Effector memory CD4-positive, alpha-beta T cell (primary cell): ENCODE measurements around the gene FANCC.
"Not testable (repeated sequence)": the region's sequence is repeated elsewhere in the genome, so short reads cannot be mapped to it uniquely, and the experiment has no call there.

Experiments
- DNase-seq, 3 donors: peaks; one replicate each; pipeline ENCODE4 v3.0.0-alpha.2; 2020
- H3K27ac ChIP-seq: 2 replicates; pipeline ENCODE4 v1.7.0; 2013; ENCODE audit warnings: mild to moderate bottlenecking, low read length, moderate library complexity; ENCODE audit not compliant: insufficient read depth, poor library complexity, severe bottlenecking
- H3K27me3 ChIP-seq: replicated peaks from 2 replicates; pipeline ENCODE4 v1.7.0; 2013; ENCODE audit warnings: mild to moderate bottlenecking, low read length; ENCODE audit not compliant: insufficient read depth, control insufficient read depth, poor library complexity, severe bottlenecking
- H3K36me3 ChIP-seq: 2 replicates; pipeline ENCODE4 v1.7.0; 2013; ENCODE audit warnings: mild to moderate bottlenecking, low read length, moderate library complexity; ENCODE audit not compliant: control insufficient read depth, insufficient read depth
- H3K4me1 ChIP-seq: 2 replicates; pipeline ENCODE4 v1.7.0; 2013; ENCODE audit warnings: low read length, mild to moderate bottlenecking; ENCODE audit not compliant: control insufficient read depth, insufficient read depth, poor library complexity, severe bottlenecking
- H3K4me3 ChIP-seq: 2 replicates; pipeline ENCODE4 v1.7.0; 2013; ENCODE audit warnings: low read length, low read depth, mild to moderate bottlenecking; ENCODE audit not compliant: insufficient read depth, poor library complexity, severe bottlenecking
- H3K9me3 ChIP-seq: 2 replicates; pipeline ENCODE4 v1.7.0; 2013; ENCODE audit warnings: mild to moderate bottlenecking, low read length, moderate library complexity; ENCODE audit not compliant: control insufficient read depth

FANCC gene

DNA sequence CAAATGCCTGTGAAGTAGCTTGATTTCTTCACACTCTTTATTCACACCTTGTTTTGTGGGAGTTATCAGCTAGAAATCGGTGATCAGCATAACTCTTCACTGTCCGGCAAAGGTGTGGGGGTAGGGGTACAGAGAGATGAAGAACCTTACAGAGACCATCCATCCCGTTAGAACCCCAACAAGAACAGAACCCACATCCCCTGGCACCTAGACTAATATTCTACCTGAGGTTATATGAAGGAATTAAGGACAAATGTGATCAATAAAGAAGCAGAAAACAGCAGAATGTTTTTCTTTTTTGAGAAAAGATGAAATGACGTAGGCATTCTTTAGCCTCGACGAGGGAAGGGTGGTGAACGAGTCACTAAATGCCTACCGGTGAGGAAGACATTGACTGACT is 44.7 kb downstream of the FANCC start:
- Histone ChIP-seq H3K4me3 (no peak overlapping the region), H3K27ac (no peak overlapping the region), H3K4me1 (no peaks in the 10 kb centered on the region), H3K27me3 (no peaks in the 10 kb centered on the region), H3K9me3 (no peaks in the 10 kb centered on the region), H3K36me3 (no peaks in the 10 kb centered on the region)
- no peak for DNase-seq

DNA sequence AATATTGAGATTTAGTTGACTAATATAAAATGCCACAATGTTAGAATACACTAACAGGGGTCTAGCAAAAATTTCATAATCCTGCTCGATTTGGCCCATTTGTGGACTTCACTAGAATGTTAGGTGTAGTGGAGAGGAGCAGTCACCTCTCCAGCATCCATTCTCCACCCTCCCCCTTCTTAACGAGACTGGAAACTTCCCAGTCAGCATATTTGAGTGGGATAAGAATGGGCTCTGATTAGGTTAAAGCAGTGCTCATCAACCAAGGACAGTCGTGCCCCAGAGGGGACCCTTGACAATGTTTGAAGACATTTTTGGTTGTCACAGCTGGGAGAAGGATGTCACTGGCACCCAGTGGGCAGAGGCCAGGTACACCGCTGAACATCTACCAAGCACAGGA is 46.7 kb downstream of the FANCC start:
- Histone ChIP-seq H3K27me3 (no peaks in the 10 kb centered on the region), H3K27ac (no peak overlapping the region), H3K4me3 (no peak overlapping the region), H3K9me3 (no peaks in the 10 kb centered on the region), H3K36me3 (no peaks in the 10 kb centered on the region), H3K4me1 (no peaks in the 10 kb centered on the region)
- no peak for DNase-seq

DNA sequence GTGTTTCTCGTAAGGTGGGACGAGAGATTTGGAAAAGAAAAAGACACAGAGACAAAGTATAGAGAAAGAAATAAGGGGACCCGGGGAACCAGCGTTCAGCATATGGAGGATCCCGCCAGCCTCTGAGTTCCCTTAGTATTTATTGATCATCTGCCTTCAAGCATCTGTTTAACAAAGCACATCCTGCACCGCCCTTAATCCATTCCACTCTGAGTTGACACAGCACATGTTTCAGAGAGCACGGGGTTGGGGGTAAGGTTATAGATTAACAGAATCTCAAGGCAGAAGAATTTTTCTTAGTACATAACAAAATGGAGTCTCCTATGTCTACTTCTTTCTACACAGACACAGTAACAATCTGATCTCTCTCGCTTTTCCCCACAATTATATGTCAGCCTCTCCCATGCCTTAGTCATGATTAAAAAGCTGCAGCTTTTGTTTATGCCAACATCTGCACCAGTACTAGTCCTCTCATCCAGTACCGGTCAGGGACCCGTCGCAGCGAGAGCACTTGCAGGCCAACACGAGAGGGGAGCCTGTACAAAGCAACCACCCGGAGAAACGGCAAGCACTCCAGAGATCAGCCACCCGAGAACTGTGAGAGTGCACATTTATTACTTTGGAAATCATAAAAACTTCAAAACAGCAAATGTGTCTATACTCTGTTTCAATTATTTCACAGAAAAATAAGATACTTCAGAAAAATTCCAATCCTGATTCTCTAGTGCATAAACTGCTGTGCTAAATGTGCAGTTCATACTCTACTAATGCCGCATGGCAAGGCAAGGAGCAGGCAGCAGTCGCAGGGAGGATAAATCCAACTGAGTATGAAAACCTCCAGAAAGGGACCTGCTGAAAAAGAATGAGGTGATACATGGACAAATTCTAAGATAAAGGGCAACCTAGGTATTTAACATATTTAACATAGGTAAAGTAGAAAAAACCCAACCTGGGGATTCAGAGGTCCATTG is 47.4 kb downstream of the FANCC start:
- H3K4me1 ChIP-seq, H3K36me3 ChIP-seq, H3K27me3 ChIP-seq, DNase-seq, H3K4me3 ChIP-seq, H3K9me3 ChIP-seq, H3K27ac ChIP-seq: not testable (repeated sequence)

DNA sequence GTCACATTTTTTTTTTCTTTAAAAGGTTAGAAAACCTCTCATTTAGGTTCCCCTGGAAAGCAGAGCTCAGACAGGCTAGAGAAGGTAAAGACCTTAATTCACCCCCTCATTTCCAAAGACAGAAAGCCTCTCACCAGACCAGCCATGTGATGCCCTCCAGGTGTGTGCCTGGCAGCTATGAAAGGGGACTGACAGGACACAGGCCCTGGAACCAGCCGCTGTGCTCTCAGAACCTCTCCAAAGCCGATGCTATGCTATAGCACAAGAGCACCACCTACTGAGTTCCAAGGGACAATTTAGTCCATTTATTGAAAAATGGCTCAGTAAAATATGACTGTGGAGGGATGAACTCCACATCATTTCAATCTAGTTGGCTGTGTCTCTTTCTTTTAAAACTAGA is 48.8 kb downstream of the FANCC start:
- Histone ChIP-seq H3K27me3 (no peaks in the 10 kb centered on the region), H3K4me1 (no peaks in the 10 kb centered on the region), H3K27ac (no peak overlapping the region), H3K36me3 (no peaks in the 10 kb centered on the region), H3K9me3 (no peaks in the 10 kb centered on the region), H3K4me3 (no peak overlapping the region)
- no peak for DNase-seq

DNA sequence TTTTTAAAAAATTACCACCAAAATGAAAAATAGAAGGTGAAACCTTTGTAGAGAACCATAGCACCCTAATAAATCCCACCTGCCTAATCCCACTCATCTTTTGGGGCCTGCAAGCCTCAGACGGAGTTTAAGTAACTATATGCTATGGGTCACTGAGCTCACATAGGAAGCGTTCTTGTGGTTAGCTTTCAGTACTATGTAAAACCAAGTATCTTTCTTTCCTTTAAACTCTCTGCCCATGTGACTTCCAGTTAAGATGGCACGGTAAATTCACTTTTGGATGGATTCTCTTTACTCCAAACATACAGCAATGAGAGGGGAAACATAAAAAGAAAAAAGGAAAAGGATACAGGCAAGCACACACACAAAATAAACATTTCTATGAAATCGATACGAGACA is 50.9 kb downstream of the FANCC start:
- no peak overlapping the region for H3K27ac ChIP-seq
- no peak overlapping the region for H3K4me3 ChIP-seq
- H3K36me3 ChIP-seq = no peaks in the 10 kb centered on the region
- H3K27me3 ChIP-seq = no peaks in the 10 kb centered on the region
- no peaks in the 10 kb centered on the region for H3K9me3 ChIP-seq
- no peaks in the 10 kb centered on the region for H3K4me1 ChIP-seq
- no peak for DNase-seq

DNA sequence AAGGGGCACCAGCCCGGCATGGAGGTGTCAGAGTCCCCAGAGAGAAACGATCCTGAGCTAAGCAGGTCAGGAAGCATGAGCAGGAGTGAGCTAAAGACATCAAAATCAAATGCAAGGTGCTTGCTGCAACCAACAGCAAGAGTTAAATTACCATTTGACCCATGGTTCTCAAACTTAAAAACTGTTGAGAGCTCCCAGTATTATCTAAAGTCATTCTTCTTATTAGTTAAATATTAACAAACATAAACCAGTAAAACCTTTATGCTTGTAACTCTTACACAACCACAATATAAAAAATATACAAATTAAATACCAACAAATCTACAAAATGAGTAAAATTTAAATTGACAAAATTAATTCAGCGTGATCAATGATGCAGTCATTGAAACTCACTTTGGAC is 51.5 kb downstream of the FANCC start:
- DNase-seq = no peak
- H3K4me3 ChIP-seq = no peak overlapping the region
- no peaks in the 10 kb centered on the region for H3K27me3 ChIP-seq
- no peaks in the 10 kb centered on the region for H3K9me3 ChIP-seq
- no peaks in the 10 kb centered on the region for H3K4me1 ChIP-seq
- H3K36me3 ChIP-seq = no peaks in the 10 kb centered on the region
- H3K27ac ChIP-seq = no peak overlapping the region

DNA sequence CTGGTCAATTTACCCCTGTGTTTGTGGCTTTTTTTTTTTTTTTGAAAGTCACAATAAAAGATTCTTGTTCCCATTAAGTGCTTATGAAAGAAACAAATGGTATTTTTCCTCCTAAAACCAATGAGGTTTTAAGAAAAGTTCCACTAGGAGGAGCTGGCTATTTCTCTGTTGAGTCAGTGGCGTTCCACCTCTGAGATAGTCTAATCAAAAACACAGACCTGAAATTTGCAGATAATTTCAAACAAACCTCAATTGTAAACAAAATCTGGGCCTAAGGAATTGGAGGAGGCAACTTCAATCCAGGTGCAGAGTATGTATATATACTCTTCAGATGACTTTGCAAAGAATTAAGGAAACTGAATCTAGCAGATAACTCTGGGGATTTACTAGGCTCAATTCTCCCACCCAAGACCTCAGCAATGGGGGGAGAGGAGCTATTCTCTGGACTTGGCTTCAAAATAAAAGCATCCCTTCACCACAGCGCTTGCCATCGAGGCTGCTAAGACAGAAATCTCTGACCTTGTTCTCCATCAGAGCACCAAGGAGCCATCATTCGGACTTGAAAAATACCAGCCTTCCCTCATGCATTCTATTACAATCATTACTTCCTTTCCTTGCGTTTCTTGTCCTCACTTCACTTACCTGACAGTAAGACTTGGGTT is 52.4 kb downstream of the FANCC start:
- Histone ChIP-seq H3K36me3 (no peaks in the 10 kb centered on the region), H3K4me3 (no peak overlapping the region), H3K27ac (no peak overlapping the region), H3K9me3 (no peaks in the 10 kb centered on the region), H3K4me1 (no peaks in the 10 kb centered on the region), H3K27me3 (no peaks in the 10 kb centered on the region)
- no peak for DNase-seq

DNA sequence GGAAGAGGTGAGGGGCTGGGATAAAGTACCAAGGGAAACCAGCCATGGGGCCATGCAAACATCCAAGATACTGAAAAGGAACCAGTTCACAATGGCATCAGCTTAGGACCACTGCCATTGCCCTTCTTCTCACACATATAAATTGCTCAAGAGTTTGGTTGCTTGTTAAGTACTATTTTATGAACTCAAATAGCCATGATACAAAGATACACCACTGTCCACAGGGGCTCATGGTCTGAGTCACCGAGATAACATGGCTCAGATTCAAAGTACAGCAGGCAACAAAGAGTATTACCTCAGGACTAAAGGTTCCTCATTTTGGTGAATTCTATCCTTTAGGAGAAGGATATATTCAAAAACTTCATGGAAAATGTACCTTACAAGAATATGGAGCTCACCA is 55.6 kb downstream of the FANCC start:
- no peaks in the 10 kb centered on the region for H3K9me3 ChIP-seq
- no peaks in the 10 kb centered on the region for H3K4me1 ChIP-seq
- no peak overlapping the region for H3K4me3 ChIP-seq
- H3K36me3 ChIP-seq = no peaks in the 10 kb centered on the region
- H3K27me3 ChIP-seq = no peaks in the 10 kb centered on the region
- DNase-seq = no peak
- no peak overlapping the region for H3K27ac ChIP-seq

DNA sequence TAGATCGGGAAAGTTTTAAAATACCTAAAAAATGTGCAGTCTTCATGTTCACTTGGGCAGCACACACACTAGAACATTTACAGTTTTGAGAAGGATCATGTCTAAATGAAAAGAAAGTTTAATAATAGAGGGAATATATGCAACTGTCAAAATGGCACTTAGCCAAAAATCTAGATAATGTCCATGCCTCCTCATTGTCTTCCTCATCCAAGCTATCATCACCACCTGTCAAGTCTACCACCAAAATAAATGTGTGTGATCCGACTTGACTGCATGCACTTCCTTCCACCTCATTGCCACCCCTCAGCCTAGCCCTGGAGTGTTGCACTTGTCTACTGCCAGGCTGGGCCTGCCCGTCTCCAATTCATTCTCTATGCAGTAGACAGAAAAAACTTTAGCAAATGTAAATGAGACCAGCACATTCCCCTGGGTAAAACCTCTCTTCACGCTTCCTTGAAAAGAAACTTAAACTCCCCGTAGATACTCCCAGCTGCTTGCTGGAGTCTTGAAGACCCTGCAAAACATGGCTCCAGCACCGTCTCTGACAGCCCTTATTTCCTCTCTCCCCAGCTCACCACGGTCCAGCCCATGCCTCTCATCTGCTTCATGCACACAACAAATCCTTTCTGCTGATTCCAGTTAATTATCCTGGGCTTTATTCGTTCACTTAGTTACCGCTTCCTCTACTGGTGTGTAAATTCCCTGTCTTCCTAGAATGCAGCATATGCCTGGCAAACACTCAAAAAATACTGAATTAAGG is 66.9 kb downstream of the FANCC start:
- H3K27ac ChIP-seq = no peak overlapping the region
- no peaks in the 10 kb centered on the region for H3K9me3 ChIP-seq
- H3K4me1 ChIP-seq = no peaks in the 10 kb centered on the region
- no peak for DNase-seq
- no peak overlapping the region for H3K4me3 ChIP-seq
- H3K36me3 ChIP-seq = no peaks in the 10 kb centered on the region
- H3K27me3 ChIP-seq = no peaks in the 10 kb centered on the region

DNA sequence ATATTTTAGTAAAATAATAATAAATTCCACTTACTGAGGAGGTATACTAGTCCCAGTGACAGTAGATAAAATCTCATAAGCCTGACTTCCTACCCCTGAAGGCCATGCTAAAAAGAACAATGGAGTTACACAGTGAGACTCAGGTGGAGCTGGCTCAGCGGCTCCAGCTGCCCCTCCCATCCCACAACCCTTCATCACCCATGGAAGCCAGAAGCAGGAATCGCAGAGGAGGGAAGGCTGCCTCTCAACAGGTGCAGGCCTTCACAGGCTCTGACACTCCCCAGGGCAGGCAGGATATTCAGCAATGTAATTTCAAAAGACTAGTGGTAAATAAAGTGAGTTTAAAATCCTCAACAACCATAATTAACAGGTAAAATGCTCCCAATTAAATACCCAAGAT is 67.5 kb downstream of the FANCC start:
- Histone ChIP-seq H3K27me3 (no peaks in the 10 kb centered on the region), H3K27ac (no peak overlapping the region), H3K36me3 (no peaks in the 10 kb centered on the region), H3K4me3 (no peak overlapping the region), H3K9me3 (no peaks in the 10 kb centered on the region), H3K4me1 (no peaks in the 10 kb centered on the region)
- no peak for DNase-seq
